GM12878 (cell line): ENCODE results near the gene ABITRAM. TPM values are rescaled to one million over a fixed set of nuclear protein-coding genes. Genes with fewer than 3 reads are reported as not detected.

Source experiments
- ATAC-seq: fragments of 200-7000 bp; cut with Tn5 transposase; 3 replicates; pipeline ENCODE4 v1.9.1; 2020; ENCODE audit warnings: mild to moderate bottlenecking, moderate library complexity
- BruUV-seq: library from RNA; stranded (reverse); fragments of 400-500 nt; replicated peaks from 2 replicates; lab custom pipeline; 2021; lab: Mats Ljungman, UMichigan
- CTCF ChIA-PET: fragments of 300-600 bp; sonication (Branson Sonifier 250); formaldehyde crosslinking; extraction: SDS; loops from one replicate; lab custom pipeline; 2021; ENCODE audit warnings: inconsistent platforms; lab: Yijun Ruan, JAX
- POLR2A ChIA-PET: fragments of 350-600 bp; formaldehyde crosslinking; extraction: SDS; loops from one replicate; lab custom pipeline; 2021; ENCODE audit warnings: inconsistent platforms; lab: Charles Lee
- RAD21 ChIA-PET: fragments of 300-600 bp; sonication (Branson Sonifier 250); formaldehyde crosslinking; loops from one replicate; lab custom pipeline; 2023; ENCODE audit warnings: antibody characterized with exemption; ENCODE audit not compliant: unreplicated experiment; lab: Charles Lee
- SMC1A ChIA-PET: fragments of 300-600 bp; sonication (Branson Sonifier 250); formaldehyde crosslinking; loops from one replicate; lab custom pipeline; 2023; ENCODE audit not compliant: unreplicated experiment, uncharacterized antibody; lab: Charles Lee
- DNase-seq: peaks from one replicate; pipeline ENCODE4 v3.0.0-alpha.2; 2011; ENCODE audit warnings: low read depth, low spot score
- FAIRE-seq: peaks from 3 replicates; lab custom pipeline; 2011; peaks lifted over from hg19 to GRCh38; lab: Jason Lieb, UNC
- H2AFZ ChIP-seq: 2 replicates; pipeline ENCODE4 v1.6.0; 2011; ENCODE audit warnings: low read depth, low read length, control low read depth; ENCODE audit not compliant: control insufficient read depth
- H3K27ac ChIP-seq: 2 replicates; pipeline ENCODE4 v1.5.1; 2011; ENCODE audit warnings: control low read depth; ENCODE audit not compliant: control insufficient read depth, insufficient read depth
- H3K27me3 ChIP-seq, 2 experiments: replicated peaks in 1 of 2; 2 replicates each; pipeline versions ENCODE4 v1.6.0 to v1.6.1; 2011; ENCODE audit warnings: low read length in 1 of 2; ENCODE audit not compliant: control insufficient read depth in 2 of 2, insufficient read depth in 2 of 2
- H3K36me3 ChIP-seq, 2 experiments: 2 replicates each; pipeline ENCODE4 v1.5.1; 2011; ENCODE audit warnings: low read length in 1 of 2; ENCODE audit not compliant: control insufficient read depth in 2 of 2, insufficient read depth in 2 of 2
- H3K4me1 ChIP-seq: 2 replicates; pipeline ENCODE4 v1.6.1; 2011; ENCODE audit warnings: mild to moderate bottlenecking, low read length, moderate library complexity, mixed read lengths; ENCODE audit not compliant: control insufficient read depth, insufficient read depth
- H3K4me2 ChIP-seq: 2 replicates; pipeline ENCODE4 v1.6.0; 2011; ENCODE audit warnings: control low read depth; ENCODE audit not compliant: control insufficient read depth, insufficient read depth
- H3K4me3 ChIP-seq: fragments of 200-600 bp; sonication (generic); 2 replicates; pipeline ENCODE4 v1.5.1; 2016
- H3K79me2 ChIP-seq: 2 replicates; pipeline ENCODE4 v1.6.0; 2011; ENCODE audit warnings: low read length; ENCODE audit not compliant: control insufficient read depth, insufficient read depth
- H3K9ac ChIP-seq: 2 replicates; pipeline ENCODE4 v1.8.0; 2011; ENCODE audit warnings: low read length, control low read depth, mixed read lengths; ENCODE audit not compliant: control insufficient read depth, insufficient read depth
- H3K9me3 ChIP-seq: replicated peaks from 3 replicates; pipeline ENCODE4 v1.5.1; 2011; ENCODE audit warnings: mild to moderate bottlenecking, low read length; ENCODE audit not compliant: control insufficient read depth, insufficient read depth
- H4K20me1 ChIP-seq: 2 replicates; pipeline ENCODE4 v1.6.0; 2011; ENCODE audit not compliant: control insufficient read depth, insufficient read depth
- BRCA1 ChIP-seq: IDR thresholded peaks from 2 replicates; pipeline ENCODE4 v1.6.1; 2011; ENCODE audit warnings: low read depth, low read length, improper control_type of control experiment
- CBFB ChIP-seq: IDR thresholded peaks from 2 replicates; pipeline ENCODE4 v1.6.1; 2016; ENCODE audit warnings: antibody characterized with exemption, low read depth
- CHD1 ChIP-seq: IDR thresholded peaks from 2 replicates; pipeline ENCODE4 v1.6.1; 2012; ENCODE audit warnings: low read depth, low read length, improper control_type of control experiment
- CREB1 ChIP-seq: IDR thresholded peaks from 2 replicates; pipeline ENCODE4 v1.6.1; 2012; ENCODE audit warnings: low read depth, mild to moderate bottlenecking, inconsistent platforms
- FOXM1 ChIP-seq: IDR thresholded peaks from 2 replicates; pipeline ENCODE4 v1.6.1; 2012; ENCODE audit warnings: low read depth, mild to moderate bottlenecking, inconsistent platforms, low read length, moderate library complexity
- GATAD2B ChIP-seq: fragments of 450-650 bp; conservative IDR thresholded peaks from 2 replicates; pipeline ENCODE4 v1.6.1; 2017; ENCODE audit warnings: low read depth, mild to moderate bottlenecking, moderate library complexity
- MEF2B ChIP-seq: fragments of 450-650 bp; IDR thresholded peaks from 2 replicates; pipeline ENCODE4 v1.6.1; 2018; ENCODE audit warnings: mild to moderate bottlenecking, moderate library complexity; ENCODE audit not compliant: partially characterized antibody, poor library complexity, severe bottlenecking
- MTA2 ChIP-seq: fragments of 450-650 bp; IDR thresholded peaks from 2 replicates; pipeline ENCODE4 v1.6.1; 2016; ENCODE audit warnings: low read depth, mild to moderate bottlenecking, moderate library complexity
- NRF1 ChIP-seq: conservative IDR thresholded peaks from 2 replicates; pipeline ENCODE4 v1.6.1; 2011; ENCODE audit warnings: mild to moderate bottlenecking, low read depth, low read length, improper control_type of control experiment
- PAX5 ChIP-seq: IDR thresholded peaks from 2 replicates; pipeline ENCODE4 v1.6.1; 2011; ENCODE audit warnings: low read depth, low read length, borderline replicate concordance
- SIN3A ChIP-seq: IDR thresholded peaks from 2 replicates; pipeline ENCODE4 v1.6.1; 2012; ENCODE audit warnings: low read depth, low read length, improper control_type of control experiment
- TAF1 ChIP-seq: IDR thresholded peaks from 2 replicates; pipeline ENCODE4 v1.6.1; 2011; ENCODE audit warnings: mild to moderate bottlenecking, low read depth, low read length, borderline replicate concordance
- ZSCAN29 ChIP-seq: fragments of 450-650 bp; IDR thresholded peaks from 2 replicates; pipeline ENCODE4 v1.6.1; 2017; ENCODE audit warnings: mild to moderate bottlenecking, moderate library complexity
- WGBS: methylation state at CpG from one replicate; pipeline ENCODE4 v1.1.6; 2016; ENCODE audit warnings: low lambda C conversion rate; ENCODE audit not compliant: insufficient replicate concordance, insufficient coverage; ENCODE audit errors: missing lambda C conversion rate; 5-methylcytosine and 5-hydroxymethylcytosine counted together
- in situ Hi-C: fragments of 300-500 bp; cut with MboI; formaldehyde crosslinking; loops from 9 replicates; pipeline ENCODE4 v1.14.3; 2018; ENCODE audit warnings: mixed read lengths
- intact Hi-C: fragments of 100-400 bp; cut with micrococcal nuclease; formaldehyde crosslinking; loops from one replicate; pipeline ENCODE4 v1.14.2; 2022; ENCODE audit not compliant: unreplicated experiment
- polyA plus RNA-seq, 11 experiments: library from polyadenylated mRNA; depleted of rRNA in 4 of 11; unstranded in 6 of 11; stranded (reverse) in 5 of 11; fragments of >200 nt; fragmentation: Nextera tagmentation in 4 of 11; fragmentation: Illumina TruSeq in 1 of 11; extraction: Ambion mirVana in 4 of 11; extraction: Trizol in 1 of 11; gene quantifications; 1 replicate in 1 of 11; 2 replicates in 10 of 11; pipeline versions ENCODE4 v1.2.1 to v1.2.3, GENCODE V29; 2011 to 2016; ENCODE audit warnings: inconsistent platforms in 2 of 11, missing spikeins in 2 of 11, low read depth in 1 of 11
- total RNA-seq, 4 experiments: library from RNA; depleted of rRNA in 3 of 4; stranded (reverse); fragments of >200 nt in 3 of 4; fragmentation: Illumina TruSeq in 1 of 4; extraction: Trizol in 1 of 4; gene quantifications; 2 replicates each; pipeline versions ENCODE4 v1.2.1 to v1.2.3, GENCODE V29; 2013 to 2021
- TF ChIP-seq, protein P1 (sequence below): fragments of 450-650 bp; formaldehyde crosslinking; IDR thresholded peaks from 2 replicates; pipeline ENCODE4 v1.5.0; 2022; ENCODE audit warnings: mild to moderate bottlenecking, missing genetic modification characterization
- TF ChIP-seq, protein P2 (sequence below): IDR thresholded peaks from 2 replicates; pipeline ENCODE4 v1.6.1; 2012; ENCODE audit warnings: low read depth, low read length, improper control_type of control experiment
- TF ChIP-seq, protein P3 (sequence below): fragments of 150-350 bp; IDR thresholded peaks from 2 replicates; pipeline ENCODE4 v1.6.1; 2016; ENCODE audit warnings: low read depth, low read length

ABITRAM gene
- total and polyA plus RNA-seq, 10 of the 15 experiments (the other 5 are each of a cell fraction or from before 2014, with no cell fraction given) = 5.2 to 18.4 (median 10.6) TPM

DNA sequence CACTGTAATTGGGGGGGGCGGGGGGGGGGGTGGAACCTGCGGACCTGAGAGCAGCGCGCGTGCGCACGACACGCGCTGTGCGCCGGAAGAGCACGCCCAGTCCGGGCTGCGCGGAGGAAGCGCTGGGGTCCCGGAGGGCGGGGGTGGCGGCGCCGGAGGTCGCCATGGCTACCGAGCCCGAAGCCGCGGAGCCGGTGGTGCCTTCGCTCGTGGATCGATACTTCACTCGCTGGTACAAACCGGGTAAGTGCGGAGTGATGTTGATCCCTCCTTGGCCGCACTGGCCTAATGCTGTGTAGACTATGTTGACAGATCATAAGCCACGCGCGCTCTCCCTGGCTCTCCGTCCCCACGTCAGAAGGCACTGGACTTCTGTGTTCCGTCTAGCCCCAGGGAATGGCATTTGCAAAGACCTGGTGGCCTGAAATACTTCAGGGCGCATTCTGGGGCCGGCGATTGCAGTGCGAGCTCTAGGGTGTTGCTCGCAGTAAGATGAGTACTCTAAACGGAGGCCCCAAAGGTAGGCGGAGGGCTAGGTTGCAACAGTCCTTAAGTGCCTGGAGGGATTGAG, at the start of gene ABITRAM (continued):
- TF ChIP-seq SIN3A (peak; percentile 88), MEF2B (peak; percentile 39), NRF1 (peak; percentile 57), GATAD2B (no peak)

DNA sequence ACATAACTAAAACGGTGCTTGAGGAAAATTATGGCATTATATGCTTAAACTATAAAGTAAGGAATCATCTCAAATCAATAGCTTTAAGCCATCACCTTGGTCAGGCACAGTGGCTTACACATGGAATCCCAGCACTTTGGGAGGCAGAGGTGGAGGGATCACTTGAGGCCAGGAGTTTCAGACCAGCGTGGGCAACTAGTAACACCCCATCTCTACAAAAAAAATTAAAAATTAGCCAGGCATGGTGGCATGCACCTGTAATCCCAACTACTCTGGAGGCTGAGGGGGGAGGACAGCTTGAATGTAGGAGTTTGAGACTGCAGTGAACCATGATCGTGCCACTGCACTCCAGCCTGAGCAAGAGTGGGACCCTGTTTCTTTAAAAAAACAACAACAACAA, 49.5 kb upstream of the ABITRAM start:
- no peak for FAIRE-seq
- H3K4me3 ChIP-seq = no peak overlapping the region
- intact Hi-C loops = no loop called here
- H3K4me2 ChIP-seq = no peak overlapping the region
- DNase-seq = no peak
- no peak overlapping the region for H3K27ac ChIP-seq
- no peak overlapping the region for H2AFZ ChIP-seq
- H4K20me1 ChIP-seq = no peaks in the 10 kb centered on the region
- H3K27me3 ChIP-seq = no peaks in the 10 kb centered on the region
- ChIA-PET POLR2A (no interaction called here), SMC1A (interaction anchor here (2.0 kb wide), 1 partner anchor 16 kb away, joined by 8 read pairs; no protein-coding TSS in a partner anchor), CTCF (no interaction called here), RAD21 (no interaction called here)
- in situ Hi-C loops = no loop called here
- WGBS = 98% methylated on average over 3 of the region's 3 CpGs
- no peaks in the 10 kb centered on the region for H3K9me3 ChIP-seq
- no TSS peak for BruUV-seq
- peaks cover 8% of the 10 kb centered on the region for H3K4me1 ChIP-seq
- no peak for ATAC-seq
- peaks cover 2 to 10% of the 10 kb centered on the region in 2 experiments for H3K36me3 ChIP-seq
- H3K79me2 ChIP-seq = no peaks in the 10 kb centered on the region
- no peak overlapping the region for H3K9ac ChIP-seq
- TF ChIP-seq, protein P1, sequence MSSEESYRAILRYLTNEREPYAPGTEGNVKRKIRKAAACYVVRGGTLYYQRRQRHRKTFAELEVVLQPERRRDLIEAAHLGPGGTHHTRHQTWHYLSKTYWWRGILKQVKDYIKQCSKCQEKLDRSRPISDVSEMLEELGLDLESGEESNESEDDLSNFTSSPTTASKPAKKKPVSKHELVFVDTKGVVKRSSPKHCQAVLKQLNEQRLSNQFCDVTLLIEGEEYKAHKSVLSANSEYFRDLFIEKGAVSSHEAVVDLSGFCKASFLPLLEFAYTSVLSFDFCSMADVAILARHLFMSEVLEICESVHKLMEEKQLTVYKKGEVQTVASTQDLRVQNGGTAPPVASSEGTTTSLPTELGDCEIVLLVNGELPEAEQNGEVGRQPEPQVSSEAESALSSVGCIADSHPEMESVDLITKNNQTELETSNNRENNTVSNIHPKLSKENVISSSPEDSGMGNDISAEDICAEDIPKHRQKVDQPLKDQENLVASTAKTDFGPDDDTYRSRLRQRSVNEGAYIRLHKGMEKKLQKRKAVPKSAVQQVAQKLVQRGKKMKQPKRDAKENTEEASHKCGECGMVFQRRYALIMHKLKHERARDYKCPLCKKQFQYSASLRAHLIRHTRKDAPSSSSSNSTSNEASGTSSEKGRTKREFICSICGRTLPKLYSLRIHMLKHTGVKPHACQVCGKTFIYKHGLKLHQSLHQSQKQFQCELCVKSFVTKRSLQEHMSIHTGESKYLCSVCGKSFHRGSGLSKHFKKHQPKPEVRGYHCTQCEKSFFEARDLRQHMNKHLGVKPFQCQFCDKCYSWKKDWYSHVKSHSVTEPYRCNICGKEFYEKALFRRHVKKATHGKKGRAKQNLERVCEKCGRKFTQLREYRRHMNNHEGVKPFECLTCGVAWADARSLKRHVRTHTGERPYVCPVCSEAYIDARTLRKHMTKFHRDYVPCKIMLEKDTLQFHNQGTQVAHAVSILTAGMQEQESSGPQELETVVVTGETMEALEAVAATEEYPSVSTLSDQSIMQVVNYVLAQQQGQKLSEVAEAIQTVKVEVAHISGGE = no peak
- TF ChIP-seq TAF1 (no peak), CBFB (no peak), FOXM1 (no peak), CHD1 (no peak), PAX5 (no peak), MTA2 (no peak), ZSCAN29 (no peak), BRCA1 (no peak), CREB1 (no peak)
- TF ChIP-seq, protein P2, sequence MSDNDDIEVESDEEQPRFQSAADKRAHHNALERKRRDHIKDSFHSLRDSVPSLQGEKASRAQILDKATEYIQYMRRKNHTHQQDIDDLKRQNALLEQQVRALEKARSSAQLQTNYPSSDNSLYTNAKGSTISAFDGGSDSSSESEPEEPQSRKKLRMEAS = no peak
- TF ChIP-seq, protein P3, sequence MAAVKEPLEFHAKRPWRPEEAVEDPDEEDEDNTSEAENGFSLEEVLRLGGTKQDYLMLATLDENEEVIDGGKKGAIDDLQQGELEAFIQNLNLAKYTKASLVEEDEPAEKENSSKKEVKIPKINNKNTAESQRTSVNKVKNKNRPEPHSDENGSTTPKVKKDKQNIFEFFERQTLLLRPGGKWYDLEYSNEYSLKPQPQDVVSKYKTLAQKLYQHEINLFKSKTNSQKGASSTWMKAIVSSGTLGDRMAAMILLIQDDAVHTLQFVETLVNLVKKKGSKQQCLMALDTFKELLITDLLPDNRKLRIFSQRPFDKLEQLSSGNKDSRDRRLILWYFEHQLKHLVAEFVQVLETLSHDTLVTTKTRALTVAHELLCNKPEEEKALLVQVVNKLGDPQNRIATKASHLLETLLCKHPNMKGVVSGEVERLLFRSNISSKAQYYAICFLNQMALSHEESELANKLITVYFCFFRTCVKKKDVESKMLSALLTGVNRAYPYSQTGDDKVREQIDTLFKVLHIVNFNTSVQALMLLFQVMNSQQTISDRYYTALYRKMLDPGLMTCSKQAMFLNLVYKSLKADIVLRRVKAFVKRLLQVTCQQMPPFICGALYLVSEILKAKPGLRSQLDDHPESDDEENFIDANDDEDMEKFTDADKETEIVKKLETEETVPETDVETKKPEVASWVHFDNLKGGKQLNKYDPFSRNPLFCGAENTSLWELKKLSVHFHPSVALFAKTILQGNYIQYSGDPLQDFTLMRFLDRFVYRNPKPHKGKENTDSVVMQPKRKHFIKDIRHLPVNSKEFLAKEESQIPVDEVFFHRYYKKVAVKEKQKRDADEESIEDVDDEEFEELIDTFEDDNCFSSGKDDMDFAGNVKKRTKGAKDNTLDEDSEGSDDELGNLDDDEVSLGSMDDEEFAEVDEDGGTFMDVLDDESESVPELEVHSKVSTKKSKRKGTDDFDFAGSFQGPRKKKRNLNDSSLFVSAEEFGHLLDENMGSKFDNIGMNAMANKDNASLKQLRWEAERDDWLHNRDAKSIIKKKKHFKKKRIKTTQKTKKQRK = no peak
